Measurements from ENCODE around the gene CAD. TPM values are rescaled to one million over a fixed set of nuclear protein-coding genes. Genes with fewer than 3 reads are reported as not detected.
"Not testable (repeated sequence)": the region's sequence is repeated elsewhere in the genome, so short reads cannot be mapped to it uniquely, and the experiment has no call there.

The CAD gene
- total RNA-seq, 1 donor from 2014 or later = 51.2 TPM

GRCh38 chr2:27171351-27171848, 45.8 kb upstream of the CAD start:
- H3K36me3 ChIP-seq (ENCODE audit: insufficient read depth, low read length) = no peaks in the 10 kb centered on the region
- no peak for DNase-seq (ENCODE audit: low read depth)
- H3K27ac ChIP-seq (ENCODE audit: low read depth, low read length) = no peak overlapping the region
- H3K9ac ChIP-seq (ENCODE audit: low read length) = no peak overlapping the region
- no peaks in the 10 kb centered on the region for H3K9me3 ChIP-seq (ENCODE audit: insufficient read depth, low read depth, low read length)
- H3K27me3 ChIP-seq (ENCODE audit: insufficient read depth, low read length) = peaks cover 50% of the 10 kb centered on the region
- peaks cover 9% of the 10 kb centered on the region for H3K27me3 Mint-ChIP-seq (ENCODE audit: low read depth, unreplicated experiment)
- H4K20me1 ChIP-seq (ENCODE audit: insufficient read depth, low read length) = no peaks in the 10 kb centered on the region
- H3K4me1 Mint-ChIP-seq (ENCODE audit: low read depth, unreplicated experiment) = no peaks in the 10 kb centered on the region
- H3K27ac Mint-ChIP-seq (ENCODE audit: unreplicated experiment) = no peak overlapping the region
- no peak overlapping the region for H3K4me3 Mint-ChIP-seq (ENCODE audit: unreplicated experiment)
- no peak for FAIRE-seq
- H3K36me3 Mint-ChIP-seq (ENCODE audit: low read depth, unreplicated experiment) = no peaks in the 10 kb centered on the region
- no peaks in the 10 kb centered on the region for H3K4me1 ChIP-seq (ENCODE audit: insufficient read depth, low read length)
- H2AFZ ChIP-seq (ENCODE audit: low read depth, low read length) = no peak overlapping the region
- no peaks in the 10 kb centered on the region for H3K79me2 ChIP-seq (ENCODE audit: insufficient read depth, low read length)
- H3K4me3 ChIP-seq (ENCODE audit: insufficient read depth, low read depth, low read length) = no peak overlapping the region
- no peaks in the 10 kb centered on the region for H3K9me3 Mint-ChIP-seq (ENCODE audit: unreplicated experiment)
- H3K4me2 ChIP-seq (ENCODE audit: low read length) = no peak overlapping the region
- TF ChIP-seq, protein P1, sequence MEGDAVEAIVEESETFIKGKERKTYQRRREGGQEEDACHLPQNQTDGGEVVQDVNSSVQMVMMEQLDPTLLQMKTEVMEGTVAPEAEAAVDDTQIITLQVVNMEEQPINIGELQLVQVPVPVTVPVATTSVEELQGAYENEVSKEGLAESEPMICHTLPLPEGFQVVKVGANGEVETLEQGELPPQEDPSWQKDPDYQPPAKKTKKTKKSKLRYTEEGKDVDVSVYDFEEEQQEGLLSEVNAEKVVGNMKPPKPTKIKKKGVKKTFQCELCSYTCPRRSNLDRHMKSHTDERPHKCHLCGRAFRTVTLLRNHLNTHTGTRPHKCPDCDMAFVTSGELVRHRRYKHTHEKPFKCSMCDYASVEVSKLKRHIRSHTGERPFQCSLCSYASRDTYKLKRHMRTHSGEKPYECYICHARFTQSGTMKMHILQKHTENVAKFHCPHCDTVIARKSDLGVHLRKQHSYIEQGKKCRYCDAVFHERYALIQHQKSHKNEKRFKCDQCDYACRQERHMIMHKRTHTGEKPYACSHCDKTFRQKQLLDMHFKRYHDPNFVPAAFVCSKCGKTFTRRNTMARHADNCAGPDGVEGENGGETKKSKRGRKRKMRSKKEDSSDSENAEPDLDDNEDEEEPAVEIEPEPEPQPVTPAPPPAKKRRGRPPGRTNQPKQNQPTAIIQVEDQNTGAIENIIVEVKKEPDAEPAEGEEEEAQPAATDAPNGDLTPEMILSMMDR (IDR thresholded peaks at IDR 0.05; ENCODE audit: insufficient read depth, low read depth, low read length) = no peak
- no peak for TF ChIP-seq EZH2 (IDR thresholded peaks at IDR 0.05; ENCODE audit: insufficient read depth, low read length)

- H2AFZ ChIP-seq (ENCODE audit: low read depth, low read length) = no peak overlapping the region
- H3K4me3 ChIP-seq (ENCODE audit: insufficient read depth, low read depth, low read length) = no peak overlapping the region
- no peaks in the 10 kb centered on the region for H3K36me3 ChIP-seq (ENCODE audit: insufficient read depth, low read length)
- Mint-ChIP-seq H3K27me3 (ENCODE audit: low read depth, unreplicated experiment) (peaks cover 12% of the 10 kb centered on the region), H3K4me1 (ENCODE audit: low read depth, unreplicated experiment) (no peaks in the 10 kb centered on the region), H3K27ac (ENCODE audit: unreplicated experiment) (no peak overlapping the region), H3K36me3 (ENCODE audit: low read depth, unreplicated experiment) (no peaks in the 10 kb centered on the region), H3K4me3 (ENCODE audit: unreplicated experiment) (no peak overlapping the region), H3K9me3 (ENCODE audit: unreplicated experiment) (no peaks in the 10 kb centered on the region)
- H4K20me1 ChIP-seq (ENCODE audit: insufficient read depth, low read length) = no peaks in the 10 kb centered on the region
- no peak for FAIRE-seq
- no peak for DNase-seq (ENCODE audit: low read depth)
- H3K9ac ChIP-seq (ENCODE audit: low read length) = no peak overlapping the region
- no peak overlapping the region for H3K4me2 ChIP-seq (ENCODE audit: low read length)
- H3K27ac ChIP-seq (ENCODE audit: low read depth, low read length) = no peak overlapping the region
- H3K9me3 ChIP-seq (ENCODE audit: insufficient read depth, low read depth, low read length) = no peaks in the 10 kb centered on the region
- H3K79me2 ChIP-seq (ENCODE audit: insufficient read depth, low read length) = no peaks in the 10 kb centered on the region
- TF ChIP-seq EZH2 (IDR thresholded peaks at IDR 0.05; ENCODE audit: insufficient read depth, low read length) = no peak
- TF ChIP-seq, protein P1 (IDR thresholded peaks at IDR 0.05; ENCODE audit: insufficient read depth, low read depth, low read length) = no peak
- no peaks in the 10 kb centered on the region for H3K4me1 ChIP-seq (ENCODE audit: insufficient read depth, low read length)
- peaks cover 70% of the 10 kb centered on the region for H3K27me3 ChIP-seq (ENCODE audit: insufficient read depth, low read length)
Observed at GRCh38 chr2:27174638-27175037, 42.5 kb upstream of the CAD start.

DNA sequence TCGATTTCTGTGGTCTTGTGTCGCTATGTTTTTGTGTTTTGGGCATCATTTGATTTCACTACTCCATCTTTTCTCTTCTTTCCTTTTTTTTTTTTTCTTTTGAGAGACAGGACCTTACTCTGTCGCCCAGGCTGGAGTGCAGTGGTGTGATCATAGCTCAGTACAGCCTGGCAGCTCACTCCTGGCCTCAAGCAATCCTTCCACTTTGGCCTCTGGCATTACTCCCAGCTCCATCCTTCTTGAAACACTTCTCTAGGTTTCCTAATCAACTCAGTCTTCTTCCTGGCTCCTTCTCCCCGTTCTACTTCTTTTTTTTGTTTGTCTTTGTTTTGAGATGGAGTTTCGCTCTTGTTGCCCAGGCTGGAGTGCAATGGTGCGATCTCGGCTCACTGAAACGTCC, 41.8 kb upstream of the CAD start:
- DNase-seq (ENCODE audit: low read depth) (no peak), FAIRE-seq (no peak)
- H3K9me3 ChIP-seq (ENCODE audit: insufficient read depth, low read depth, low read length) = no peaks in the 10 kb centered on the region
- no peak overlapping the region for H2AFZ ChIP-seq (ENCODE audit: low read depth, low read length)
- H3K36me3 ChIP-seq (ENCODE audit: insufficient read depth, low read length) = no peaks in the 10 kb centered on the region
- Mint-ChIP-seq H3K4me3 (ENCODE audit: unreplicated experiment) (no peak overlapping the region), H3K36me3 (ENCODE audit: low read depth, unreplicated experiment) (no peaks in the 10 kb centered on the region), H3K27me3 (ENCODE audit: low read depth, unreplicated experiment) (peaks cover 7% of the 10 kb centered on the region), H3K27ac (ENCODE audit: unreplicated experiment) (no peak overlapping the region), H3K4me1 (ENCODE audit: low read depth, unreplicated experiment) (no peaks in the 10 kb centered on the region), H3K9me3 (ENCODE audit: unreplicated experiment) (no peaks in the 10 kb centered on the region)
- no peak overlapping the region for H3K27ac ChIP-seq (ENCODE audit: low read depth, low read length)
- H3K4me1 ChIP-seq (ENCODE audit: insufficient read depth, low read length) = no peaks in the 10 kb centered on the region
- no peak overlapping the region for H3K4me2 ChIP-seq (ENCODE audit: low read length)
- H3K4me3 ChIP-seq (ENCODE audit: insufficient read depth, low read depth, low read length) = no peak overlapping the region
- no peaks in the 10 kb centered on the region for H4K20me1 ChIP-seq (ENCODE audit: insufficient read depth, low read length)
- H3K79me2 ChIP-seq (ENCODE audit: insufficient read depth, low read length) = no peaks in the 10 kb centered on the region
- peaks cover 69% of the 10 kb centered on the region for H3K27me3 ChIP-seq (ENCODE audit: insufficient read depth, low read length)
- TF ChIP-seq, protein P1 (IDR thresholded peaks at IDR 0.05; ENCODE audit: insufficient read depth, low read depth, low read length) = no peak
- TF ChIP-seq EZH2 (IDR thresholded peaks at IDR 0.05; ENCODE audit: insufficient read depth, low read length) = no peak
- H3K9ac ChIP-seq (ENCODE audit: low read length) = no peak overlapping the region

GRCh38 chr2:27175781-27176180, 41.4 kb upstream of the CAD start:
- not testable (repeated sequence) for H3K4me2 ChIP-seq (ENCODE audit: low read length); H3K27ac Mint-ChIP-seq (ENCODE audit: unreplicated experiment); H3K9me3 ChIP-seq (ENCODE audit: insufficient read depth, low read depth, low read length); H3K36me3 ChIP-seq (ENCODE audit: insufficient read depth, low read length); H3K4me1 Mint-ChIP-seq (ENCODE audit: low read depth, unreplicated experiment); H2AFZ ChIP-seq (ENCODE audit: low read depth, low read length); H3K9me3 Mint-ChIP-seq (ENCODE audit: unreplicated experiment); H4K20me1 ChIP-seq (ENCODE audit: insufficient read depth, low read length); H3K79me2 ChIP-seq (ENCODE audit: insufficient read depth, low read length); H3K4me3 Mint-ChIP-seq (ENCODE audit: unreplicated experiment); H3K36me3 Mint-ChIP-seq (ENCODE audit: low read depth, unreplicated experiment); FAIRE-seq; DNase-seq (ENCODE audit: low read depth); H3K27me3 Mint-ChIP-seq (ENCODE audit: low read depth, unreplicated experiment); H3K4me3 ChIP-seq (ENCODE audit: insufficient read depth, low read depth, low read length); H3K9ac ChIP-seq (ENCODE audit: low read length); H3K27ac ChIP-seq (ENCODE audit: low read depth, low read length); H3K4me1 ChIP-seq (ENCODE audit: insufficient read depth, low read length)
- peaks cover 65% of the 10 kb centered on the region for H3K27me3 ChIP-seq (ENCODE audit: insufficient read depth, low read length)

All from astrocyte (in vitro differentiated cells and primary cell).